Keratinocyte (primary cell): Measurements from ENCODE around the gene ZBTB8A. TPM values are rescaled to one million over a fixed set of nuclear protein-coding genes. Genes with fewer than 3 reads are reported as not detected.

Source experiments
- DNase-seq: peaks from one replicate; pipeline ENCODE4 v3.0.0-alpha.2; 2011; ENCODE audit warnings: low read depth, missing footprints, low spot score
- FAIRE-seq: peaks from 2 replicates; lab custom pipeline; 2011; peaks lifted over from hg19 to GRCh38; lab: Jason Lieb, UNC
- H2AFZ ChIP-seq: 2 replicates; pipeline ENCODE4 v1.6.0; 2012; ENCODE audit warnings: low read length, control low read depth, inconsistent platforms; ENCODE audit not compliant: control insufficient read depth
- H3K27ac ChIP-seq: 2 replicates; pipeline ENCODE4 v1.5.1; 2011; ENCODE audit warnings: low read length; ENCODE audit not compliant: control insufficient read depth, insufficient read depth
- H3K27me3 ChIP-seq: 3 replicates; pipeline ENCODE4 v1.6.0; 2011; ENCODE audit warnings: low read length; ENCODE audit not compliant: control insufficient read depth, insufficient read depth; ENCODE audit errors: extremely low read depth
- H3K36me3 ChIP-seq, 2 experiments: 2 replicates in 1 of 2; 3 replicates in 1 of 2; pipeline ENCODE4 v1.5.1; 2011; ENCODE audit warnings: low read length in 2 of 2, mild to moderate bottlenecking in 1 of 2; ENCODE audit not compliant: control insufficient read depth in 2 of 2, insufficient read depth in 2 of 2; ENCODE audit errors: extremely low read depth in 1 of 2
- H3K4me1 ChIP-seq: 3 replicates; pipeline ENCODE4 v1.5.1; 2011; ENCODE audit warnings: low read length; ENCODE audit not compliant: control insufficient read depth, insufficient read depth; ENCODE audit errors: extremely low read depth
- H3K4me2 ChIP-seq: 3 replicates; pipeline ENCODE4 v1.6.0; 2011; ENCODE audit warnings: low read depth, low read length; ENCODE audit not compliant: control insufficient read depth, insufficient read depth; ENCODE audit errors: extremely low read depth
- H3K4me3 ChIP-seq, 3 experiments: fragments of 200-600 bp in 1 of 3; sonication (generic) in 1 of 3; 2 replicates in 2 of 3; 3 replicates in 1 of 3; pipeline ENCODE4 v1.5.1; 2011 to 2016; ENCODE audit warnings: low read length in 3 of 3, mild to moderate bottlenecking in 3 of 3, control low read depth in 2 of 3, inconsistent platforms in 1 of 3, low read depth in 1 of 3, mixed read lengths in 1 of 3, mixed run types in 1 of 3, moderate library complexity in 1 of 3; ENCODE audit not compliant: control insufficient read depth in 2 of 3, insufficient read depth in 2 of 3; ENCODE audit errors: extremely low read depth in 1 of 3
- H3K79me2 ChIP-seq: 2 replicates; pipeline ENCODE4 v1.6.0; 2012; ENCODE audit warnings: low read length; ENCODE audit not compliant: control insufficient read depth, insufficient read depth
- H3K9ac ChIP-seq: 3 replicates; pipeline ENCODE4 v1.6.0; 2011; ENCODE audit warnings: low read length; ENCODE audit not compliant: control insufficient read depth, insufficient read depth; ENCODE audit errors: extremely low read depth
- H3K9me1 ChIP-seq: 3 replicates; pipeline ENCODE4 v1.6.0; 2011; ENCODE audit warnings: low read length; ENCODE audit not compliant: control insufficient read depth, insufficient read depth; ENCODE audit errors: extremely low read depth
- H3K9me3 ChIP-seq: 2 replicates; pipeline ENCODE4 v1.5.1; 2012; ENCODE audit warnings: low read depth, low read length; ENCODE audit not compliant: control insufficient read depth
- H4K20me1 ChIP-seq: 3 replicates; pipeline ENCODE4 v1.6.0; 2011; ENCODE audit warnings: low read length; ENCODE audit not compliant: control insufficient read depth, insufficient read depth; ENCODE audit errors: extremely low read depth
- EZH2 ChIP-seq: IDR thresholded peaks from one replicate; pipeline ENCODE4 v1.6.1; 2012; ENCODE audit warnings: inconsistent platforms, mild to moderate bottlenecking, low read length, moderate library complexity
- dilution Hi-C: fragments of 300-500 bp; cut with MboI; formaldehyde crosslinking; loops from one replicate; pipeline ENCODE4 v1.7.0; 2020; ENCODE audit warnings: low sequenced_read_pairs; ENCODE audit not compliant: extremely low pct_ligation_motif_present
- polyA plus RNA-seq, 5 experiments: library from polyadenylated mRNA; depleted of rRNA in 3 of 5; stranded (reverse) in 3 of 5; stranded (forward) in 1 of 5; unstranded in 1 of 5; fragments of >200 nt; gene quantifications; 1 replicate in 1 of 5; 2 replicates in 3 of 5; 3 replicates in 1 of 5; pipeline versions ENCODE4 v1.2.1 to v1.2.3, GENCODE V29; 2011 to 2012; ENCODE audit warnings: missing spikeins in 2 of 5, low read depth in 1 of 5, low replicate concordance in 1 of 5
- TF ChIP-seq, protein P1 (sequence below), 3 experiments: IDR thresholded peaks in 1 of 3; conservative IDR thresholded peaks in 1 of 3; optimal IDR thresholded peaks in 1 of 3; 2 replicates in 2 of 3; 3 replicates in 1 of 3; pipeline versions ENCODE3 to v1.5.1; 2011; ENCODE audit warnings: low read length in 3 of 3, mild to moderate bottlenecking in 3 of 3, moderate library complexity in 2 of 3, control low read depth in 1 of 3, inconsistent platforms in 1 of 3; ENCODE audit not compliant: insufficient read depth in 2 of 3; ENCODE audit errors: extremely low read depth in 1 of 3

Gene ZBTB8A
- polyA plus RNA-seq, 1 donor (not counting 4 experiments of a cell fraction or from before 2014, with no cell fraction given), result 5.3 TPM

DNA sequence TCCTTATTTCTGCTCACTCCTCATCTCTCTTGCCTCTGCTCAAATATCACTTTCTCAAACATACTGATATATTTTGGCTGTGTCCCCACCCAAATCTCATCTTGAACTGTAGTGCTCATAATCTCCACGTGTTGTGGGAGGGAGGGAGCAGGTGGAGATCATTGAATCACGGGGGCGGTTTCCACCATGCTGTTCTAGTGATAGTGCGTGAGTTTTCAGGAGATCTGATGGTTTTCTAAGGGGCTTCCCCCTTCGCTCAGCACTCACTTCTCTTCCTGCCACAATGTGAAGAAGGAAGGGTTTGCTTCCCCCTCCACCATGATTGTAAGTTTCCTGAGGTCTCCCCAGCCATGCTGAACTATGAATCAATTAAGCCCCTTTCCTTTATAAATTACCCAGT is 84.5 kb downstream of the ZBTB8A start:
- Histone ChIP-seq H3K27ac (no peak overlapping the region), H3K4me2 (no peak overlapping the region), H3K9me1 (no peaks in the 10 kb centered on the region), H3K27me3 (no peaks in the 10 kb centered on the region), H3K9ac (no peak overlapping the region), H3K9me3 (no peaks in the 10 kb centered on the region), H3K36me3 (peaks cover 2 to 4% of the 10 kb centered on the region in 2 experiments), H3K79me2 (no peaks in the 10 kb centered on the region), H4K20me1 (no peaks in the 10 kb centered on the region), H3K4me1 (no peaks in the 10 kb centered on the region), H3K4me3 (no peak overlapping the region), H2AFZ (no peak overlapping the region)
- DNase-seq, result no peak
- TF ChIP-seq, protein P1, sequence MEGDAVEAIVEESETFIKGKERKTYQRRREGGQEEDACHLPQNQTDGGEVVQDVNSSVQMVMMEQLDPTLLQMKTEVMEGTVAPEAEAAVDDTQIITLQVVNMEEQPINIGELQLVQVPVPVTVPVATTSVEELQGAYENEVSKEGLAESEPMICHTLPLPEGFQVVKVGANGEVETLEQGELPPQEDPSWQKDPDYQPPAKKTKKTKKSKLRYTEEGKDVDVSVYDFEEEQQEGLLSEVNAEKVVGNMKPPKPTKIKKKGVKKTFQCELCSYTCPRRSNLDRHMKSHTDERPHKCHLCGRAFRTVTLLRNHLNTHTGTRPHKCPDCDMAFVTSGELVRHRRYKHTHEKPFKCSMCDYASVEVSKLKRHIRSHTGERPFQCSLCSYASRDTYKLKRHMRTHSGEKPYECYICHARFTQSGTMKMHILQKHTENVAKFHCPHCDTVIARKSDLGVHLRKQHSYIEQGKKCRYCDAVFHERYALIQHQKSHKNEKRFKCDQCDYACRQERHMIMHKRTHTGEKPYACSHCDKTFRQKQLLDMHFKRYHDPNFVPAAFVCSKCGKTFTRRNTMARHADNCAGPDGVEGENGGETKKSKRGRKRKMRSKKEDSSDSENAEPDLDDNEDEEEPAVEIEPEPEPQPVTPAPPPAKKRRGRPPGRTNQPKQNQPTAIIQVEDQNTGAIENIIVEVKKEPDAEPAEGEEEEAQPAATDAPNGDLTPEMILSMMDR (optimal IDR thresholded peaks at IDR 0.05 in 1 of 3, IDR thresholded peaks at IDR 0.05 in 1 of 3, conservative IDR thresholded peaks at IDR 0.05 in 1 of 3; ENCODE audit: extremely low read depth in 1 of 3, insufficient read depth in 2 of 3, low read length in 3 of 3), result no peak
- no peak for TF ChIP-seq EZH2
- no peak for FAIRE-seq
- dilution Hi-C loops, result no loop called here

DNA sequence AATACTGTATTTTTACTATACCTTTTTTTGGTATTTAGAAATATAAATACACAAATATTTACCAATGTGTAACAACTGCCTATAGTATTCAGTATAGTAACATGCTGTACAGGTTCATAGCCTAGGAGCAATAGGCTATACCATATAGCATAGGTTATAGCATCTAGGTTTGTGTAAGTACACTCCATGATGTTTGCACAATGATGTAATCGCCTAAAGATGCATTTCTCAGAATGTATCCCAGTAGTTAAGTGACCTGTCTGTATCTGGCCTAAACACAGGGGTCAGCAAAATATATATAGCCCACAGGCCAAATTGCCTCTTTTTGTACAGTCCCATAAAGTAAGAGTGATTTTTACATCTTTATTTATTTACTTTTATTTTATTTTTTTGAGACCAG is 86.9 kb downstream of the ZBTB8A start:
- no peaks in the 10 kb centered on the region for H3K9me3 ChIP-seq
- no peaks in the 10 kb centered on the region for H3K27me3 ChIP-seq
- no peak overlapping the region for H3K4me2 ChIP-seq
- TF ChIP-seq, protein P1 (optimal IDR thresholded peaks at IDR 0.05 in 1 of 3, IDR thresholded peaks at IDR 0.05 in 1 of 3, conservative IDR thresholded peaks at IDR 0.05 in 1 of 3; ENCODE audit: extremely low read depth in 1 of 3, insufficient read depth in 2 of 3, low read length in 3 of 3), result no peak
- no peak for TF ChIP-seq EZH2
- H4K20me1 ChIP-seq, result no peaks in the 10 kb centered on the region
- H3K79me2 ChIP-seq, result no peaks in the 10 kb centered on the region
- no peaks in the 10 kb centered on the region for H3K9me1 ChIP-seq
- H3K27ac ChIP-seq, result no peak overlapping the region
- no peak overlapping the region for H3K4me3 ChIP-seq
- no peak for FAIRE-seq
- dilution Hi-C loops, result no loop called here
- H3K9ac ChIP-seq, result no peak overlapping the region
- H2AFZ ChIP-seq, result no peak overlapping the region
- no peaks in the 10 kb centered on the region for H3K4me1 ChIP-seq
- DNase-seq, result no peak
- peaks cover 2 to 4% of the 10 kb centered on the region in 2 experiments for H3K36me3 ChIP-seq
